ENCODE data around the gene LPAR1.

LPAR1 gene

GRCh38 chr9:111058166-111058565 lies 19.9 kb upstream of the LPAR1 start:
- Histone ChIP-seq H3K4me3 (ENCODE audit: insufficient read depth in 1 of 2, low read depth in 1 of 2, low read length in 2 of 2) (no peak overlapping the region), H3K4ac (ENCODE audit: low read depth in 1 of 2, low read length in 2 of 2) (no peak overlapping the region), H3K9me3 (ENCODE audit: control insufficient read depth, low read length) (no peaks in the 10 kb centered on the region), H3K27me3 (ENCODE audit: control insufficient read depth in 1 of 2, insufficient read depth in 1 of 2, low read length in 2 of 2) (no peaks in the 10 kb centered on the region), H3K14ac (ENCODE audit: low read length in 2 of 2) (no peak overlapping the region), H3K9ac (ENCODE audit: low read length) (no peak overlapping the region), H3K4me1 (ENCODE audit: control insufficient read depth, insufficient read depth, low read depth, low read length) (no peaks in the 10 kb centered on the region), H2BK5ac (ENCODE audit: low read depth, low read length, poor library complexity, severe bottlenecking) (no peak overlapping the region), H2BK12ac (ENCODE audit: low read length in 2 of 2) (no peak overlapping the region), H3K23ac (ENCODE audit: low read length in 2 of 2) (no peak overlapping the region), H3K79me1 (replicated peaks; ENCODE audit: low read length, poor library complexity, severe bottlenecking) (no peaks in the 10 kb centered on the region), H4K91ac (ENCODE audit: low read length) (no peak overlapping the region), H2AK5ac (ENCODE audit: low read length, severe bottlenecking) (no peak overlapping the region), H3K36me3 (ENCODE audit: control insufficient read depth in 1 of 2, insufficient read depth in 2 of 2, low read depth in 1 of 2, low read length in 2 of 2) (no peaks in the 10 kb centered on the region), H3K4me2 (ENCODE audit: low read length, poor library complexity, severe bottlenecking) (no peak overlapping the region), H3K27ac (ENCODE audit: low read length, poor library complexity, severe bottlenecking) (no peak overlapping the region), H2BK15ac (ENCODE audit: low read depth, poor library complexity, severe bottlenecking) (no peak overlapping the region), H3K18ac (ENCODE audit: low read depth in 1 of 2, low read length in 2 of 2) (no peak overlapping the region), H2AFZ (ENCODE audit: low read depth, low read length) (no peak overlapping the region), H2BK120ac (ENCODE audit: low read depth, low read length) (no peak overlapping the region), H4K8ac (ENCODE audit: low read length) (no peak overlapping the region)
- 100% methylated on average over 1 of the region's 3 CpGs for WGBS
- DNase-seq = no peak

- no peaks in the 10 kb centered on the region for H3K9me3 ChIP-seq (ENCODE audit: control insufficient read depth, low read length)
- no peak overlapping the region for H2AK5ac ChIP-seq (ENCODE audit: low read length, severe bottlenecking)
- H3K4me2 ChIP-seq (ENCODE audit: low read length, poor library complexity, severe bottlenecking) = no peak overlapping the region
- H2BK120ac ChIP-seq (ENCODE audit: low read depth, low read length) = no peak overlapping the region
- no peak overlapping the region for H4K91ac ChIP-seq (ENCODE audit: low read length)
- no CpG with 5 or more reads among the region's 3 CpGs for WGBS
- H2BK15ac ChIP-seq (ENCODE audit: low read depth, poor library complexity, severe bottlenecking) = no peak overlapping the region
- no peak overlapping the region for H2BK5ac ChIP-seq (ENCODE audit: low read depth, low read length, poor library complexity, severe bottlenecking)
- no peak for DNase-seq
- H3K18ac ChIP-seq (ENCODE audit: low read depth in 1 of 2, low read length in 2 of 2) = no peak overlapping the region
- no peak overlapping the region for H4K8ac ChIP-seq (ENCODE audit: low read length)
- no peak overlapping the region for H2BK12ac ChIP-seq (ENCODE audit: low read length in 2 of 2)
- no peaks in the 10 kb centered on the region for H3K79me1 ChIP-seq (replicated peaks; ENCODE audit: low read length, poor library complexity, severe bottlenecking)
- no peak overlapping the region for H2AFZ ChIP-seq (ENCODE audit: low read depth, low read length)
- H3K36me3 ChIP-seq (ENCODE audit: control insufficient read depth in 1 of 2, insufficient read depth in 2 of 2, low read depth in 1 of 2, low read length in 2 of 2) = no peaks in the 10 kb centered on the region
- no peak overlapping the region for H3K14ac ChIP-seq (ENCODE audit: low read length in 2 of 2)
- peaks cover 2% of the 10 kb centered on the region for H3K4me1 ChIP-seq (ENCODE audit: control insufficient read depth, insufficient read depth, low read depth, low read length)
- H3K23ac ChIP-seq (ENCODE audit: low read length in 2 of 2) = no peak overlapping the region
- H3K27me3 ChIP-seq (ENCODE audit: control insufficient read depth in 1 of 2, insufficient read depth in 1 of 2, low read length in 2 of 2) = no peaks in the 10 kb centered on the region
- H3K4me3 ChIP-seq (ENCODE audit: insufficient read depth in 1 of 2, low read depth in 1 of 2, low read length in 2 of 2) = peak overlapping the region in 1 of 2 experiments; percentile 50
- no peak overlapping the region for H3K4ac ChIP-seq (ENCODE audit: low read depth in 1 of 2, low read length in 2 of 2)
- H3K27ac ChIP-seq (ENCODE audit: low read length, poor library complexity, severe bottlenecking) = no peak overlapping the region
- peak overlapping the region; percentile 62 for H3K9ac ChIP-seq (ENCODE audit: low read length)
These were observed 18.3 kb upstream of the LPAR1 start for GRCh38 chr9:111056538-111056937.

- no peak overlapping the region for H3K9ac ChIP-seq (ENCODE audit: low read length)
- no peaks in the 10 kb centered on the region for H3K27me3 ChIP-seq (ENCODE audit: control insufficient read depth in 1 of 2, insufficient read depth in 1 of 2, low read length in 2 of 2)
- no peaks in the 10 kb centered on the region for H3K79me1 ChIP-seq (replicated peaks; ENCODE audit: low read length, poor library complexity, severe bottlenecking)
- no peak overlapping the region for H3K14ac ChIP-seq (ENCODE audit: low read length in 2 of 2)
- peak; percentile 46 for DNase-seq
- no peak overlapping the region for H3K23ac ChIP-seq (ENCODE audit: low read length in 2 of 2)
- no peak overlapping the region for H3K27ac ChIP-seq (ENCODE audit: low read length, poor library complexity, severe bottlenecking)
- H2AFZ ChIP-seq (ENCODE audit: low read depth, low read length) = no peak overlapping the region
- no peak overlapping the region for H3K4ac ChIP-seq (ENCODE audit: low read depth in 1 of 2, low read length in 2 of 2)
- no peak overlapping the region for H2BK15ac ChIP-seq (ENCODE audit: low read depth, poor library complexity, severe bottlenecking)
- H3K9me3 ChIP-seq (ENCODE audit: control insufficient read depth, low read length) = no peaks in the 10 kb centered on the region
- H3K18ac ChIP-seq (ENCODE audit: low read depth in 1 of 2, low read length in 2 of 2) = peak overlapping the region in 1 of 2 experiments; percentile 38
- no peaks in the 10 kb centered on the region for H3K36me3 ChIP-seq (ENCODE audit: control insufficient read depth in 1 of 2, insufficient read depth in 2 of 2, low read depth in 1 of 2, low read length in 2 of 2)
- H4K8ac ChIP-seq (ENCODE audit: low read length) = no peak overlapping the region
- H2AK5ac ChIP-seq (ENCODE audit: low read length, severe bottlenecking) = no peak overlapping the region
- H3K4me2 ChIP-seq (ENCODE audit: low read length, poor library complexity, severe bottlenecking) = no peak overlapping the region
- WGBS = 50% methylated on average over 2 of the region's 2 CpGs
- H2BK120ac ChIP-seq (ENCODE audit: low read depth, low read length) = no peak overlapping the region
- H2BK12ac ChIP-seq (ENCODE audit: low read length in 2 of 2) = no peak overlapping the region
- no peak overlapping the region for H4K91ac ChIP-seq (ENCODE audit: low read length)
- no peak overlapping the region for H2BK5ac ChIP-seq (ENCODE audit: low read depth, low read length, poor library complexity, severe bottlenecking)
- H3K4me1 ChIP-seq (ENCODE audit: control insufficient read depth, insufficient read depth, low read depth, low read length) = peaks cover 2% of the 10 kb centered on the region
- no peak overlapping the region for H3K4me3 ChIP-seq (ENCODE audit: insufficient read depth in 1 of 2, low read depth in 1 of 2, low read length in 2 of 2)
These were observed 14.5 kb upstream of the LPAR1 start for GRCh38 chr9:111052791-111053190.

- Histone ChIP-seq H4K91ac (ENCODE audit: low read length) (no peak overlapping the region), H2BK5ac (ENCODE audit: low read depth, low read length, poor library complexity, severe bottlenecking) (no peak overlapping the region), H3K18ac (ENCODE audit: low read depth in 1 of 2, low read length in 2 of 2) (no peak overlapping the region), H2BK12ac (ENCODE audit: low read length in 2 of 2) (no peak overlapping the region), H3K9me3 (ENCODE audit: control insufficient read depth, low read length) (no peaks in the 10 kb centered on the region), H2AFZ (ENCODE audit: low read depth, low read length) (no peak overlapping the region), H3K4me3 (ENCODE audit: insufficient read depth in 1 of 2, low read depth in 1 of 2, low read length in 2 of 2) (no peak overlapping the region), H3K14ac (ENCODE audit: low read length in 2 of 2) (no peak overlapping the region), H2BK15ac (ENCODE audit: low read depth, poor library complexity, severe bottlenecking) (no peak overlapping the region), H3K79me1 (replicated peaks; ENCODE audit: low read length, poor library complexity, severe bottlenecking) (no peaks in the 10 kb centered on the region), H3K23ac (ENCODE audit: low read length in 2 of 2) (no peak overlapping the region), H3K4me1 (ENCODE audit: control insufficient read depth, insufficient read depth, low read depth, low read length) (peaks cover 2% of the 10 kb centered on the region), H2AK5ac (ENCODE audit: low read length, severe bottlenecking) (no peak overlapping the region), H3K9ac (ENCODE audit: low read length) (no peak overlapping the region), H3K4ac (ENCODE audit: low read depth in 1 of 2, low read length in 2 of 2) (no peak overlapping the region), H3K27ac (ENCODE audit: low read length, poor library complexity, severe bottlenecking) (no peak overlapping the region), H4K8ac (ENCODE audit: low read length) (no peak overlapping the region), H2BK120ac (ENCODE audit: low read depth, low read length) (no peak overlapping the region), H3K27me3 (ENCODE audit: control insufficient read depth in 1 of 2, insufficient read depth in 1 of 2, low read length in 2 of 2) (no peaks in the 10 kb centered on the region), H3K4me2 (ENCODE audit: low read length, poor library complexity, severe bottlenecking) (no peak overlapping the region), H3K36me3 (ENCODE audit: control insufficient read depth in 1 of 2, insufficient read depth in 2 of 2, low read depth in 1 of 2, low read length in 2 of 2) (no peaks in the 10 kb centered on the region)
- 28% methylated on average over 2 of the region's 3 CpGs for WGBS
- no peak for DNase-seq
These were observed 13.1 kb upstream of the LPAR1 start for GRCh38 chr9:111051400-111051799.

All from mesenchymal stem cell (in vitro differentiated cells and primary cell).